Prostate gland (tissue), 2 donors: ENCODE data around the gene ANKS6. TPM values are rescaled to one million over a fixed set of nuclear protein-coding genes. Genes with fewer than 3 reads are reported as not detected.

Experiments
- DNase-seq: peaks from one replicate; pipeline ENCODE4 v3.0.0-alpha.2; 2019; ENCODE audit warnings: low spot score
- H3K27ac ChIP-seq, 2 donors: fragments of 200-600 bp; sonication (generic); 2 replicates each; pipeline ENCODE4 v1.5.1; 2017 to 2019
- H3K27me3 ChIP-seq: fragments of 200-600 bp; sonication (generic); replicated peaks from 2 replicates; pipeline ENCODE4 v1.5.1; 2019; ENCODE audit not compliant: insufficient read depth
- H3K36me3 ChIP-seq, 2 donors: fragments of 200-600 bp; sonication (generic); 1 replicate in 1 of 2; 2 replicates in 1 of 2; pipeline versions ENCODE4 v1.5.1 to v1.8.1; 2017 to 2019
- H3K4me1 ChIP-seq: fragments of 200-600 bp; sonication (generic); replicated peaks from 2 replicates; pipeline ENCODE4 v1.5.1; 2019
- H3K4me3 ChIP-seq, 2 donors: fragments of 200-600 bp; sonication (generic); 2 replicates each; pipeline ENCODE4 v1.5.1; 2017 to 2019
- H3K9me3 ChIP-seq: fragments of 200-600 bp; sonication (generic); 2 replicates; pipeline ENCODE4 v1.5.1; 2017
- POLR2A ChIP-seq: fragments of 450-650 bp; IDR thresholded peaks from one replicate; pipeline ENCODE4 v1.6.1; 2016; ENCODE audit warnings: antibody characterized with exemption, mild to moderate bottlenecking
- POLR2AphosphoS5 ChIP-seq: sonication (generic); formaldehyde crosslinking; IDR thresholded peaks from one replicate; pipeline ENCODE4 v1.6.1; 2017; ENCODE audit warnings: antibody characterized with exemption
- WGBS: methylation state at CpG from one replicate; pipeline ENCODE4 v1.1.5; 2018; 5-methylcytosine and 5-hydroxymethylcytosine counted together
- intact Hi-C: fragments of 100-400 bp; cut with DNase I; formaldehyde crosslinking; loops from one replicate; pipeline ENCODE4 v1.14.2; 2022
- total RNA-seq, 2 donors: library from RNA; depleted of rRNA; stranded (reverse); fragments of >200 nt; gene quantifications; one replicate each; pipeline ENCODE4 v1.1.0, GENCODE V29; 2016
- TF ChIP-seq, protein P1 (sequence below), 4 experiments: fragments of 200-600 bp in 2 of 4; fragments of 450-650 bp in 2 of 4; sonication (generic) in 2 of 4; IDR thresholded peaks; 1 replicate in 3 of 4; 2 replicates in 1 of 4; pipeline ENCODE4 v1.5.1; 2016 to 2019; ENCODE audit warnings: antibody characterized with exemption in 4 of 4, mild to moderate bottlenecking in 2 of 4, moderate library complexity in 2 of 4

The ANKS6 gene
- total RNA-seq, 2 donors from 2014 or later: 11.6 to 18.8 TPM

- no peaks in the 10 kb centered on the region for H3K36me3 ChIP-seq
Observed at GRCh38 chr9:98766586-98766985, 29.8 kb downstream of the ANKS6 start.

DNA sequence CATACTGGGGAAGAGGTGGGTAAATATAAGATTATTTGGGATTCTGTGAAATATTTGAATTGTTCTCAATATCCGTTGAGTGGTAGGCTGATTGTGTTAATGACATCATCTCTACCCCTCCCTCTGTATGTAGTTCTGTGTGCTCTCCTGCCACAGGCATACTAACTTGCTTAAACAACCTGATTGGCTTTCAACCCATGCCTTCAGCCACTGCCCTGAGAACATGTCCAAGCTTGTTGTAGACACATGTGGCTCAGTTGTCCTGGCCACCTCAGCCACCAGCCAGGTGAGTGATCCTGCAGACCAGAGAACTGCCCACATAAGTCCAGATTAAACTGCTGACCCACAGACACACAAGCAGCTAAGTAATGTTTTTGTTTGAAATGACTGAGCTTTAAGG lies 31.1 kb downstream of the ANKS6 start:
- Histone ChIP-seq H3K27ac (no peak overlapping the region), H3K27me3 (no peaks in the 10 kb centered on the region), H3K9me3 (no peaks in the 10 kb centered on the region), H3K4me3 (no peak overlapping the region), H3K4me1 (no peaks in the 10 kb centered on the region), H3K36me3 (no peaks in the 10 kb centered on the region)
- no peak for TF ChIP-seq POLR2AphosphoS5
- no peak for TF ChIP-seq POLR2A
- TF ChIP-seq, protein P1, sequence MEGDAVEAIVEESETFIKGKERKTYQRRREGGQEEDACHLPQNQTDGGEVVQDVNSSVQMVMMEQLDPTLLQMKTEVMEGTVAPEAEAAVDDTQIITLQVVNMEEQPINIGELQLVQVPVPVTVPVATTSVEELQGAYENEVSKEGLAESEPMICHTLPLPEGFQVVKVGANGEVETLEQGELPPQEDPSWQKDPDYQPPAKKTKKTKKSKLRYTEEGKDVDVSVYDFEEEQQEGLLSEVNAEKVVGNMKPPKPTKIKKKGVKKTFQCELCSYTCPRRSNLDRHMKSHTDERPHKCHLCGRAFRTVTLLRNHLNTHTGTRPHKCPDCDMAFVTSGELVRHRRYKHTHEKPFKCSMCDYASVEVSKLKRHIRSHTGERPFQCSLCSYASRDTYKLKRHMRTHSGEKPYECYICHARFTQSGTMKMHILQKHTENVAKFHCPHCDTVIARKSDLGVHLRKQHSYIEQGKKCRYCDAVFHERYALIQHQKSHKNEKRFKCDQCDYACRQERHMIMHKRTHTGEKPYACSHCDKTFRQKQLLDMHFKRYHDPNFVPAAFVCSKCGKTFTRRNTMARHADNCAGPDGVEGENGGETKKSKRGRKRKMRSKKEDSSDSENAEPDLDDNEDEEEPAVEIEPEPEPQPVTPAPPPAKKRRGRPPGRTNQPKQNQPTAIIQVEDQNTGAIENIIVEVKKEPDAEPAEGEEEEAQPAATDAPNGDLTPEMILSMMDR (IDR thresholded peaks at IDR 0.05): no peak
- DNase-seq: no peak
- WGBS: 68% methylated on average over 1 of the region's 1 CpG
- intact Hi-C loops: no loop called here

More at GRCh38 chr9:98766586-98766985, 29.8 kb downstream of the ANKS6 start:
- no peaks in the 10 kb centered on the region for H3K27me3 ChIP-seq
- no peak overlapping the region for H3K4me3 ChIP-seq
- no peak for DNase-seq
- no peaks in the 10 kb centered on the region for H3K9me3 ChIP-seq
- H3K4me1 ChIP-seq: no peaks in the 10 kb centered on the region
- intact Hi-C loops: no loop called here
- TF ChIP-seq POLR2AphosphoS5 (no peak), POLR2A (no peak)
- TF ChIP-seq, protein P1 (IDR thresholded peaks at IDR 0.05): no peak
- WGBS: 92% methylated on average over 2 of the region's 2 CpGs
- H3K27ac ChIP-seq: no peak overlapping the region

- Histone ChIP-seq H3K4me1 (no peaks in the 10 kb centered on the region), H3K27ac (no peak overlapping the region), H3K36me3 (no peaks in the 10 kb centered on the region), H3K27me3 (no peaks in the 10 kb centered on the region), H3K9me3 (no peaks in the 10 kb centered on the region), H3K4me3 (no peak overlapping the region)
- no peak for TF ChIP-seq POLR2A
- TF ChIP-seq POLR2AphosphoS5: no peak
- TF ChIP-seq, protein P1 (IDR thresholded peaks at IDR 0.05): no peak
- DNase-seq: no peak
- intact Hi-C loops: no loop called here
- 94% methylated on average over 3 of the region's 3 CpGs for WGBS
Observed at GRCh38 chr9:98763986-98764745, 32.2 kb downstream of the ANKS6 start.

- intact Hi-C loops: no loop called here
- DNase-seq: no peak
- TF ChIP-seq POLR2A (no peak), POLR2AphosphoS5 (no peak)
- TF ChIP-seq, protein P1 (IDR thresholded peaks at IDR 0.05): no peak
- no peak overlapping the region for H3K4me3 ChIP-seq
- no peak overlapping the region for H3K27ac ChIP-seq
- no peaks in the 10 kb centered on the region for H3K36me3 ChIP-seq
- H3K27me3 ChIP-seq: no peaks in the 10 kb centered on the region
- no peaks in the 10 kb centered on the region for H3K4me1 ChIP-seq
- H3K9me3 ChIP-seq: no peaks in the 10 kb centered on the region
Observed at GRCh38 chr9:98760231-98760630, 36.1 kb downstream of the ANKS6 start.

DNA sequence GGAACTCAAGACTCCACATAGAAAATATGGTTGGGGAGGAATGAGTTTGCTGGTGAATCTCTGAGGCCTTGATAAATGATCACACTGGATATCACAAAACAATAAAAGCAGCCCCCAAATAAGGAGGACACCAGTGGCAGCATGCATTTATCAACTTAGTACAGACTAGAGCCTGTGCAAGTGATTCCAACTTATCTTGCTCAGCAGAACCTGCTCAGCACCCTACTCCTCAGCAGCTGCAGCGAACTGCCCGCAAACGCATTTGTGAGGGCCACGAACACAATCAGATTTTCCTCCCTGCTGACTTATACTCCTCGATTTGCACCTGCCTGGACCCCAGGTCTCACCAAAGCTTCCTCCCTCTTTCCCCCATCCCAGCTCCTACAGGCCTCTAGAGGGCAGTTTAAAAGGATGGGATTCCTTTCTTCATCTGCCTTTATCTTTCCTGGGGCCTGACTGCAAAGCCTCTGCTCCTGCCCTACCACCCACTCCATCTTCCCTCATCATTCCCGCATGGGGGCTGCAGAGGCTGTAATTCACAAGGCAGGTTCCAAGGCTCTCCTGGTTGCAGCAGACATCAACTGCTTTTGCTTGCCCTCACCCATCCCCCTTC lies 41.2 kb downstream of the ANKS6 start:
- Histone ChIP-seq H3K9me3 (no peaks in the 10 kb centered on the region), H3K36me3 (no peaks in the 10 kb centered on the region), H3K27me3 (no peaks in the 10 kb centered on the region), H3K27ac (no peak overlapping the region), H3K4me1 (no peaks in the 10 kb centered on the region), H3K4me3 (no peak overlapping the region)
- WGBS: 91% methylated on average over 6 of the region's 6 CpGs
- TF ChIP-seq POLR2AphosphoS5 (no peak), POLR2A (no peak)
- TF ChIP-seq, protein P1 (IDR thresholded peaks at IDR 0.05): no peak
- DNase-seq: no peak
- intact Hi-C loops: no loop called here
